Neural progenitor cell (in vitro differentiated cells): ENCODE results near the gene GRM2.

ENCODE experiments used
- EZH2 ChIP-seq: fragments of 200-600 bp; sonication (generic); IDR thresholded peaks from 2 replicates; pipeline ENCODE4 v1.6.1; 2017; ENCODE audit warnings: antibody characterized with exemption, mild to moderate bottlenecking, moderate library complexity
- EZH2phosphoT487 ChIP-seq: fragments of 200-600 bp; sonication (generic); IDR thresholded peaks from 2 replicates; pipeline ENCODE4 v1.6.1; 2017; ENCODE audit warnings: antibody characterized with exemption
- TF ChIP-seq, protein P1 (sequence below): fragments of 200-600 bp; sonication (generic); IDR thresholded peaks from 2 replicates; pipeline ENCODE4 v1.5.1; 2017; ENCODE audit warnings: antibody characterized with exemption, mild to moderate bottlenecking

DNA sequence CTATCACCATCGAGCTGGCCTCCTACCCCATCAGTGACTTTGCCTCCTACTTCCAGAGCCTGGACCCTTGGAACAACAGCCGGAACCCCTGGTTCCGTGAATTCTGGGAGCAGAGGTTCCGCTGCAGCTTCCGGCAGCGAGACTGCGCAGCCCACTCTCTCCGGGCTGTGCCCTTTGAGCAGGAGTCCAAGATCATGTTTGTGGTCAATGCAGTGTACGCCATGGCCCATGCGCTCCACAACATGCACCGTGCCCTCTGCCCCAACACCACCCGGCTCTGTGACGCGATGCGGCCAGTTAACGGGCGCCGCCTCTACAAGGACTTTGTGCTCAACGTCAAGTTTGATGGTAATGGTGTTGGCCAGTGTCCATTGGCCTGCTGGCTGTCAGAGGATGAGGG is 6.1 kb downstream of the GRM2 start:
- TF ChIP-seq, protein P1, sequence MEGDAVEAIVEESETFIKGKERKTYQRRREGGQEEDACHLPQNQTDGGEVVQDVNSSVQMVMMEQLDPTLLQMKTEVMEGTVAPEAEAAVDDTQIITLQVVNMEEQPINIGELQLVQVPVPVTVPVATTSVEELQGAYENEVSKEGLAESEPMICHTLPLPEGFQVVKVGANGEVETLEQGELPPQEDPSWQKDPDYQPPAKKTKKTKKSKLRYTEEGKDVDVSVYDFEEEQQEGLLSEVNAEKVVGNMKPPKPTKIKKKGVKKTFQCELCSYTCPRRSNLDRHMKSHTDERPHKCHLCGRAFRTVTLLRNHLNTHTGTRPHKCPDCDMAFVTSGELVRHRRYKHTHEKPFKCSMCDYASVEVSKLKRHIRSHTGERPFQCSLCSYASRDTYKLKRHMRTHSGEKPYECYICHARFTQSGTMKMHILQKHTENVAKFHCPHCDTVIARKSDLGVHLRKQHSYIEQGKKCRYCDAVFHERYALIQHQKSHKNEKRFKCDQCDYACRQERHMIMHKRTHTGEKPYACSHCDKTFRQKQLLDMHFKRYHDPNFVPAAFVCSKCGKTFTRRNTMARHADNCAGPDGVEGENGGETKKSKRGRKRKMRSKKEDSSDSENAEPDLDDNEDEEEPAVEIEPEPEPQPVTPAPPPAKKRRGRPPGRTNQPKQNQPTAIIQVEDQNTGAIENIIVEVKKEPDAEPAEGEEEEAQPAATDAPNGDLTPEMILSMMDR = no peak
- no peak for TF ChIP-seq EZH2
- TF ChIP-seq EZH2phosphoT487 = no peak
